Measurements from ENCODE around the gene CLEC4M. TPM values are rescaled to one million over a fixed set of nuclear protein-coding genes. Genes with fewer than 3 reads are reported as not detected.
"Not testable (repeated sequence)": the region's sequence is repeated elsewhere in the genome, so short reads cannot be mapped to it uniquely, and the experiment has no call there.

Gene CLEC4M
- total RNA-seq, 1 experiment from 2014 or later, result not detected

GRCh38 chr19:7763696-7764095 is 653 bp downstream of the CLEC4M start:
- in situ Hi-C loops (cut with HindIII; ENCODE audit: low pct_unique_long_range_greater_than_20kb, low sequenced_read_pairs), result no loop called here
- no peak for DNase-seq (ENCODE audit: low read depth, low spot score)

DNA sequence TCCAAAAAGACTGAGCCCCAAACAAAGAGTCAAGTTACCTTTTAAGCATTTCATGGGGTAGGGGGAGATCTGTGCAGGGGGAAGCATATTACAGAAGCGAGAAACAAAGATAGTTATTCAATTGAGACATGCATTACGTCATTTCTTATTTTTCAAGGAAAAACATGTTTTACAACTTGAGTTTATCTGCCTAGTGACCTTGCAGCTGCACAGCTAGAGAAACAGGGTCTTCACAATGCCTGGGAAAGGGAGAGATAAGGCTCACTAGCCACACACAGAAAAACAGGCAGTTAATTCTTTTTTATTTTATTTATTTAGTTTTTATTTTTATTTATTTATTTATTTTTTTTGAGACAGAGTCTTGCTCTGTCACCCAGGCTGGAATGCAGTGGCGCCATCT is 1.1 kb downstream of the CLEC4M start:
- DNase-seq (ENCODE audit: low read depth, low spot score); in situ Hi-C loops (cut with HindIII; ENCODE audit: low pct_unique_long_range_greater_than_20kb, low sequenced_read_pairs): not testable (repeated sequence)

- DNase-seq (ENCODE audit: low read depth, low spot score); in situ Hi-C loops (cut with HindIII; ENCODE audit: low pct_unique_long_range_greater_than_20kb, low sequenced_read_pairs): not testable (repeated sequence)
Observed at GRCh38 chr19:7765043-7765442, 2.0 kb downstream of the CLEC4M start.

DNA sequence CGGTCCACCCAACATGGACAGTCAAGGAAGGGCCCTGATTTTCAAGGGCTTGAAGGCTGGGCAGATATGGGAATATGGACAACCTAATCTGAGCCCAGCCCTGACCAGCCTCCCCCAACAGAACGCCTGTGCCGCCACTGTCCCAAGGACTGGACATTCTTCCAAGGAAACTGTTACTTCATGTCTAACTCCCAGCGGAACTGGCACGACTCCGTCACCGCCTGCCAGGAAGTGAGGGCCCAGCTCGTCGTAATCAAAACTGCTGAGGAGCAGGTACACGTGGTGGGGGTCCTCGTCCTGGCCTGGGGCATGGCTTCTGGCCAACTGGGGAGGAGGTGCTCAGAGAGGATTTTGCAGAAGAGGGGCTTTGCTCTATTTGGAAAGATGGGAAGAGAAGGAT is 3.5 kb downstream of the CLEC4M start:
- no peak for DNase-seq (ENCODE audit: low read depth, low spot score)
- in situ Hi-C loops (cut with HindIII; ENCODE audit: low pct_unique_long_range_greater_than_20kb, low sequenced_read_pairs), result no loop called here

GRCh38 chr19:7767487-7767886 is 4.4 kb downstream of the CLEC4M start:
- DNase-seq (ENCODE audit: low read depth, low spot score), result no peak
- in situ Hi-C loops (cut with HindIII; ENCODE audit: low pct_unique_long_range_greater_than_20kb, low sequenced_read_pairs), result no loop called here

GRCh38 chr19:7769171-7769570 is 6.1 kb downstream of the CLEC4M start:
- in situ Hi-C loops (cut with HindIII; ENCODE audit: low pct_unique_long_range_greater_than_20kb, low sequenced_read_pairs), result no loop called here
- DNase-seq (ENCODE audit: low read depth, low spot score), result no peak

DNA sequence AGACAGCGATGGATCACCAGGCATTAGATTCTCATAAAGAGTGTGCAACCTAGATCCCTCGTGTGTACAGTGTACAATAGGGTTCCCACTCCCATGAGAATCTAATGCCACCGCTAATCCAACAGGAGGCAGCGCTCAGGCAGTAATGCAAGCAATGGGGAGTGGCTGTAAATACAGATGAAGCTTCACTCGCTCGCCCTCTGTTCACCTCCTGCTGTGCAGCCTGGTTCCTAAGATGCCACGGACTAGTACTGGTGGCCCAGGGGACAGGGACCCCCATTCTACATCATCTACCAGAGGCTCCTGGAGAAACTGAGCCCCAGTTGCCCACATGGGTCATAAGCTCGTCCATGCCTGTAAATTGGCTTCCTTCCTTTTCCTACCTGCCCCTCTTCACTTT is 8.0 kb downstream of the CLEC4M start:
- DNase-seq (ENCODE audit: low read depth, low spot score), result no peak
- in situ Hi-C loops (cut with HindIII; ENCODE audit: low pct_unique_long_range_greater_than_20kb, low sequenced_read_pairs), result no loop called here

DNA sequence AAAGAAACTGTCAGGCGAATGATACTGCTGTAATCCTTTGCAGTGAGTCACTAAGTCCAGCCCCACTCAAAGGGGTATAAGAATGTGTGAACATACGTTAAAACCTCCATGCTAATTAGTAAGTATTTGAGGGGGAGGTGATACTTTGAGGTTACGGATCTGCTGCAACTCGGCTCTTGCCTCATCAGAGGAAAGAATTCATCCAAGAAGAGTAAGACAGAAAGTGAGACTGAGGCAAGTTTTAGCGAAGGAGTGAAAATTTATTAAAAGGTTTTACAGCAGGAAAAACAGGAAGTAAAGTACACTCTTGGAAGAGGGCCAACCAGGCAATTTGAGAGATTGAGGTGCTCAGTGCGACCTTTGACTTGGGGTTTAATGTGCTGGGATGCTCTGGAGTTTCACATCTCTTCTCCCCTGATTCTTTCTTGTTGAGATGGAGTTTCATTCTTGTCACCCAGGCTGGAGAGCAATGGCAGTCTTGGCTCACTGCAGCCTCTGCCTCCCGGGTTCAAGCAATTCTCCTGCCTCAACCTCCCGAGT is 9.8 kb downstream of the CLEC4M start:
- DNase-seq (ENCODE audit: low read depth, low spot score), result no peak
- in situ Hi-C loops (cut with HindIII; ENCODE audit: low pct_unique_long_range_greater_than_20kb, low sequenced_read_pairs), result no loop called here

DNA sequence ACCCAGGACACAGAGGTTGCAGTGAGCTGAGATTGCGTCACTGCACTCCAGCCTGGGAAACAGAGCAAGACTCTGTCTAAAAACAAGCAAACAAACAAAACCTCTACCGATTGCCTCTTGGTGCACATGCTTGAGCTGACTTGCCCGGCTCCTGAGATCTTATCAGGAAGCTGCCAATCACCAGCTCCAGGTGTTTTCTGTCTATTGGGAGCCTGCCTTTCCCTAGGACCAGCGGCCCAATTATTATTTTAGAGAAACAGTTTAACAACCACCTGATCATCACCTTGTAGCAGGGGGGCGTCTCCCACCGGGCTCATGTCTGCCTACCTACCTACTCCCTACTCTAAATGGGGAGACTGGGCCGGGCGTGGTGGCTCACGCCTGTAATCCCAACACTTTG is 10.8 kb downstream of the CLEC4M start:
- no peak for DNase-seq (ENCODE audit: low read depth, low spot score)
- in situ Hi-C loops (cut with HindIII; ENCODE audit: low pct_unique_long_range_greater_than_20kb, low sequenced_read_pairs), result no loop called here

GRCh38 chr19:7775761-7776160 is 12.7 kb downstream of the CLEC4M start:
- DNase-seq (ENCODE audit: low read depth, low spot score), result no peak
- in situ Hi-C loops (cut with HindIII; ENCODE audit: low pct_unique_long_range_greater_than_20kb, low sequenced_read_pairs), result no loop called here

- no peak for DNase-seq (ENCODE audit: low read depth, low spot score)
- in situ Hi-C loops (cut with HindIII; ENCODE audit: low pct_unique_long_range_greater_than_20kb, low sequenced_read_pairs), result no loop called here
Observed at GRCh38 chr19:7778081-7778480, 15.0 kb downstream of the CLEC4M start.

GRCh38 chr19:7779631-7780486 is 16.8 kb downstream of the CLEC4M start:
- peak; percentile 28 for DNase-seq (ENCODE audit: low read depth, low spot score)
- in situ Hi-C loops (cut with HindIII; ENCODE audit: low pct_unique_long_range_greater_than_20kb, low sequenced_read_pairs), result no loop called here

DNA sequence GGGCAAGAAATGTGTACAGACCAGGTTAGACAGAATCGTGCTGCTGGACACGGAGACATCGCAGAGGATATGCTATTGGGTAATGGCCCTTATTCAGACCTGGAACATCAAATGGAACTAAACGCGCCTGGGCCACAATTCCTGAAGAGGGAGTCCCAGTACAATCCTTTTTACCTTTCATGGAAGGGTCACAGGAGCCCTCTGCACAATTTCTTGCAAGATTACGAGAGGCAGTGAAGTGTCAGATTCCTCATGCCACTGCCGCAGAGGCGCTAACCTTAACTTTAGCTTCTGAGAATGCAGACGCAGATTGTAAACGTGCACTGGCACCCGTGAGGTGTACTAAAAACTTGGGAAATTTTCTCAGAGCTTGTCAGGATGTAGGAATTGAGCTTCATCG is 18.1 kb downstream of the CLEC4M start:
- DNase-seq (ENCODE audit: low read depth, low spot score), result no peak
- in situ Hi-C loops (cut with HindIII; ENCODE audit: low pct_unique_long_range_greater_than_20kb, low sequenced_read_pairs), result no loop called here

DNA sequence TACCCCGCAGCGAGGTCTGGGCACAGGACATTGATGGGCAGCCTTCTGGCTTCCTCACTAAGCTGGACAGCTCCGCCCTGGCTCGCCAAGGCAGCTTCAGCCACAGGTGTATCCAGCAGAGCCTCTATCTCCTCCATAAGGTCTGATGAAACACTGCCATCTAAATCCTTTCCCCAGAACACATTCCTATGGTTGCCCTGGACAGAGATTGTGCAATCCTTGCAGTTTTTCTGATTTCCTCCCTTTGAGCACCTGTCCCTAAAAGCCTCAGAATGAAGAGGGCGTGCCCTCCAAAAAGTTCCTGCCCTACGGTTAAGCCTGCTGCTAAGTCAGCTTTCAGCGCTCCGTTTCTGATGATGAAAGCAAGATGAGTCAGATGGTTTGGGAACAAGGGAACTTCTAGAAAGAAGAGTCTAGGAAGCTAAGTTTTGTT is 21.0 kb downstream of the CLEC4M start:
- DNase-seq (ENCODE audit: low read depth, low spot score), result peak; percentile 19
- in situ Hi-C loops (cut with HindIII; ENCODE audit: low pct_unique_long_range_greater_than_20kb, low sequenced_read_pairs), result no loop called here

- in situ Hi-C loops (cut with HindIII; ENCODE audit: low pct_unique_long_range_greater_than_20kb, low sequenced_read_pairs), result no loop called here
Observed at GRCh38 chr19:7784856-7785255, 21.8 kb downstream of the CLEC4M start.

DNA sequence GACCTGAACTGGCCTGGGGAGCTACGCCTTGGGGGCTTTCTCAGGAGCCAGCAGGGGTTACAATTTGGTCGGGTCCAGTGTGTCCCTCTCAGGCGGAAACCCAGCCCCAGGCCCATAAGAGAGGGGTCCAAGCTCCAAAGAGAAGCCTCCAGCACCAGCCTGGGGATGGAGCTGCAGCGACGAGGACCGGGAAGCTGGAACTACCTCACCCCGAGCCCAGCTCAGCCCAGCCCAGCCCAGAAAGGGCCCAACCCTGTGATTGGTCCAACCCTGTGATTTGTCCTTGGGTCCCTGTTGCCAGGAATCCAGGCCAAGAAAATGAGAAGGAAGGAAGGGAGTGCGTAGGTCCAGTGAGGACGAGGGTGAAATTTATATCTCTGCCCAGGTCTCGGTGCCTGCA is 24.1 kb downstream of the CLEC4M start:
- in situ Hi-C loops (cut with HindIII; ENCODE audit: low pct_unique_long_range_greater_than_20kb, low sequenced_read_pairs), result no loop called here
- no peak for DNase-seq (ENCODE audit: low read depth, low spot score)

More at GRCh38 chr19:7784856-7785255, 21.8 kb downstream of the CLEC4M start:
- DNase-seq (ENCODE audit: low read depth, low spot score), result no peak

- no peak for DNase-seq (ENCODE audit: low read depth, low spot score)
- in situ Hi-C loops (cut with HindIII; ENCODE audit: low pct_unique_long_range_greater_than_20kb, low sequenced_read_pairs), result no loop called here
Observed at GRCh38 chr19:7787602-7788177, 24.6 kb downstream of the CLEC4M start.

GRCh38 chr19:7788178-7788932 is 25.3 kb downstream of the CLEC4M start:
- in situ Hi-C loops (cut with HindIII; ENCODE audit: low pct_unique_long_range_greater_than_20kb, low sequenced_read_pairs), result no loop called here

More at GRCh38 chr19:7788178-7788932, 25.3 kb downstream of the CLEC4M start:
- DNase-seq (ENCODE audit: low read depth, low spot score), result no peak

All from SK-MEL-5 (cell line).